ENCODE measurements around the gene WDR59. TPM values are rescaled to one million over a fixed set of nuclear protein-coding genes. Genes with fewer than 3 reads are reported as not detected.

The WDR59 gene
- total RNA-seq, 1 experiment from 2014 or later: 32.0 TPM

DNA sequence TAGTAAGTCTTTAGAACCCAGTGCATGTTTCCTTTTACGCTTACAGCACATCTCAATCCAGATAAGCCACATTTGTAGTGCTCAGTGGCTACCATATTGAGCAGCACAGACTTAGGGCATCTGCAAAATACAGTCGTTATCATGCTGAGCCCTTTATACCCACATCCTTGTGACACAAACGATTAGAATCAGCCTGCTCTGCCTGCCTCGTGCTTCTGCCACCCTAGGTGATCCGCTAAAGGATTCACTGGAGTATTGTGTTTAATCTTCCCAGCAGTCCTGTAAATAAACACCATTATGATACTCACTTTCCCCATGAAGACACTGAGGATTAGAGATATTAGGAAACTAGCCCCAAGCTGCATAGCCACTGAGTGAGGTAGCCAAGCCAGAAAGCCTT is 159.0 kb downstream of the WDR59 start:
- Histone ChIP-seq H3K27me3 (ENCODE audit: control insufficient read depth, insufficient read depth, low read length) (no peaks in the 10 kb centered on the region; the same call in 1 of the 2 replicates), H3K36me3 (replicated peaks; ENCODE audit: control insufficient read depth, insufficient read depth, low read length) (no peaks in the 10 kb centered on the region), H3K4me3 (ENCODE audit: insufficient read depth, low read depth, low read length) (no peak overlapping the region)
- DNase-seq: no peak

DNA sequence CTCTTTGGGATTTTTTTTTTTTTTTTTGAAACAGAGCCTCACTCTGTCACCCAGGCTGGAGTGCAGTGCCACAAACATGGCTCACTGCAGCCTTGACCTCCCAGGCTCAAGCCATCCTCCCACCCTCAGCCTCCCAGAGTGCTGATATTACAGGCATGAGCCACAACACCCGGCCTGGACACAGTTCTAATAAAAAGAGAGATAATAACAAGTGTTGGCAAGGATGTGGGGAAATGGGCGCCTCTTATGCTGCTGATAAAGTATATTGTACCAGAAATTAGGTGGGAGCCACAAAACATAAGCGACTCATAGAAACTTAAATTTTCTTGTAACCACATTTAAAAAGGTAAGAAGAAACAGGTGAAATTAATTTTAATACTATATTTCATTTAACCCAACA is 159.9 kb downstream of the WDR59 start:
- Histone ChIP-seq H3K27me3 (ENCODE audit: control insufficient read depth, insufficient read depth, low read length) (no peaks in the 10 kb centered on the region; the same call in 1 of the 2 replicates), H3K4me3 (ENCODE audit: insufficient read depth, low read depth, low read length) (no peak overlapping the region), H3K36me3 (replicated peaks; ENCODE audit: control insufficient read depth, insufficient read depth, low read length) (no peaks in the 10 kb centered on the region)
- DNase-seq: no peak

Other genes starting within 250 kb of the WDR59 start
- 1.1 and 1.9 TPM in 2 replicates for gene FA2H, start 210.3 kb downstream of the WDR59 start, total RNA-seq (2014; rRNA removed; shearing (Covaris generic))
- 37.3 and 44.7 TPM in 2 replicates for gene ZNRF1, start 13.9 kb upstream of the WDR59 start, total RNA-seq (2014; rRNA removed; shearing (Covaris generic))
- gene LDHD, start 131.7 kb upstream of the WDR59 start, total RNA-seq (2014; rRNA removed; shearing (Covaris generic)): 10.4 and 13.7 TPM in 2 replicates
- gene ZFP1, start 163.4 kb upstream of the WDR59 start, total RNA-seq (2014; rRNA removed; shearing (Covaris generic)): 6.1 and 9.7 TPM in 2 replicates
- not detected in 2 replicates for gene CTRB2, start 222.0 kb upstream of the WDR59 start, total RNA-seq (2014; rRNA removed; shearing (Covaris generic))
- gene CTRB1, start 233.9 kb upstream of the WDR59 start, total RNA-seq (2014; rRNA removed; shearing (Covaris generic)): not detected in 2 replicates